H1 (cell line): ENCODE measurements around the gene ATP6V1B1. TPM values are rescaled to one million over a fixed set of nuclear protein-coding genes. Genes with fewer than 3 reads are reported as not detected.

Experiments used
- CTCF ChIA-PET: fragments of 300-600 bp; sonication (Branson Sonifier 250); formaldehyde crosslinking; loops from one replicate; lab custom pipeline; 2021; ENCODE audit not compliant: partially characterized antibody; lab: Charles Lee
- POLR2A ChIA-PET: fragments of 300-600 bp; sonication (Branson Sonifier 250); formaldehyde crosslinking; loops from one replicate; lab custom pipeline; 2021; ENCODE audit warnings: inconsistent platforms; ENCODE audit not compliant: partially characterized antibody; lab: Charles Lee
- DNase-seq, 2 experiments: peaks; one replicate each; pipeline versions ENCODE4 v3.0.0 to v3.0.0-alpha.2; 2010 to 2022; ENCODE audit warnings: low spot score in 2 of 2, low read depth in 1 of 2, mixed read lengths in 1 of 2
- FAIRE-seq: peaks from 2 replicates; lab custom pipeline; 2011; peaks lifted over from hg19 to GRCh38; lab: Jason Lieb, UNC
- H2AFZ ChIP-seq: 2 replicates; pipeline ENCODE4 v1.8.1; 2012; ENCODE audit warnings: low read length, inconsistent platforms
- H2AK5ac ChIP-seq: 2 replicates; pipeline ENCODE4 v1.6.1; 2013; ENCODE audit warnings: low read depth, low read length
- H2BK120ac ChIP-seq: replicated peaks from 2 replicates; pipeline ENCODE3; 2013; ENCODE audit warnings: low read depth, low read length, inconsistent platforms
- H2BK12ac ChIP-seq: 2 replicates; pipeline ENCODE4 v1.6.1; 2013; ENCODE audit warnings: low read depth, low read length
- H2BK15ac ChIP-seq: 2 replicates; pipeline ENCODE4 v1.6.1; 2013; ENCODE audit warnings: low read length
- H2BK20ac ChIP-seq: 2 replicates; pipeline ENCODE4 v1.6.1; 2013; ENCODE audit warnings: low read length
- H2BK5ac ChIP-seq: 2 replicates; pipeline ENCODE4 v1.6.1; 2013; ENCODE audit warnings: low read depth, low read length
- H3K14ac ChIP-seq: 2 replicates; pipeline ENCODE4 v1.6.1; 2013; ENCODE audit warnings: inconsistent platforms; ENCODE audit not compliant: insufficient read length
- H3K18ac ChIP-seq: 2 replicates; pipeline ENCODE4 v1.6.1; 2013; ENCODE audit warnings: low read length; ENCODE audit errors: extremely low read depth
- H3K23ac ChIP-seq: 2 replicates; pipeline ENCODE4 v1.6.1; 2013; ENCODE audit warnings: inconsistent platforms; ENCODE audit not compliant: insufficient read length
- H3K23me2 ChIP-seq: 2 replicates; pipeline ENCODE4 v1.6.1; 2013; ENCODE audit warnings: low read depth, low read length
- H3K27ac ChIP-seq: 2 replicates; pipeline ENCODE4 v1.6.1; 2011; ENCODE audit warnings: low read depth, low read length, inconsistent platforms
- H3K27me3 ChIP-seq, 4 experiments: replicated peaks in 1 of 4; 1 replicate in 1 of 4; 2 replicates in 3 of 4; pipeline versions ENCODE4 v1.6.1 to v1.8.1; 2011 to 2013; ENCODE audit warnings: low read length in 3 of 4, mild to moderate bottlenecking in 3 of 4, inconsistent platforms in 2 of 4, mixed read lengths in 2 of 4, moderate library complexity in 1 of 4; ENCODE audit not compliant: control insufficient read depth in 3 of 4, insufficient read depth in 3 of 4; ENCODE audit errors: extremely low read depth in 1 of 4
- H3K36me3 ChIP-seq, 4 experiments: 2 replicates each; pipeline versions ENCODE4 v1.6.1 to v1.8.1; 2011 to 2013; ENCODE audit warnings: mild to moderate bottlenecking in 4 of 4, low read length in 3 of 4, moderate library complexity in 2 of 4, control low read depth in 1 of 4, inconsistent platforms in 1 of 4; ENCODE audit not compliant: insufficient read depth in 4 of 4, control insufficient read depth in 2 of 4
- H3K4ac ChIP-seq: replicated peaks from 2 replicates; pipeline ENCODE3; 2013; ENCODE audit warnings: low read length, low read depth, mixed read lengths, inconsistent platforms; ENCODE audit not compliant: insufficient read length
- H3K4me1 ChIP-seq, 4 experiments: replicated peaks in 1 of 4; 1 replicate in 1 of 4; 2 replicates in 3 of 4; pipeline versions ENCODE4 v1.6.1 to v1.8.1; 2011 to 2013; ENCODE audit warnings: low read length in 3 of 4, inconsistent platforms in 2 of 4, mixed read lengths in 1 of 4; ENCODE audit not compliant: insufficient read depth in 4 of 4, control insufficient read depth in 3 of 4
- H3K4me2 ChIP-seq, 2 experiments: 2 replicates each; pipeline versions ENCODE4 v1.6.1 to v1.8.1; 2011 to 2013; ENCODE audit warnings: low read depth in 2 of 2, low read length in 2 of 2, control low read depth in 1 of 2, inconsistent platforms in 1 of 2, mild to moderate bottlenecking in 1 of 2; ENCODE audit not compliant: insufficient read depth in 1 of 2
- H3K4me3 ChIP-seq, 4 experiments: fragments of 200-600, 300-600 bp in 1 of 4; sonication (generic), shearing (Covaris generic), sonication (Bioruptor Twin) in 1 of 4; 2 replicates each; pipeline versions ENCODE4 v1.5.1 to v1.8.1; 2011 to 2016; ENCODE audit warnings: low read length in 4 of 4, low read depth in 3 of 4, control low read depth in 2 of 4, inconsistent platforms in 2 of 4, mild to moderate bottlenecking in 2 of 4, mixed read lengths in 1 of 4, moderate library complexity in 1 of 4; ENCODE audit not compliant: insufficient read depth in 2 of 4; ENCODE audit errors: extremely low read depth in 1 of 4
- H3K56ac ChIP-seq: replicated peaks from 2 replicates; pipeline ENCODE3; 2013; ENCODE audit warnings: low read depth, mild to moderate bottlenecking, mixed read lengths, low read length, inconsistent platforms; ENCODE audit not compliant: insufficient read length
- H3K79me1 ChIP-seq: 2 replicates; pipeline ENCODE4 v1.6.1; 2013; ENCODE audit warnings: low read depth, low read length, control low read depth
- H3K79me2 ChIP-seq, 2 experiments: 2 replicates each; pipeline versions ENCODE4 v1.6.1 to v1.8.1; 2012 to 2013; ENCODE audit warnings: low read length in 2 of 2, mild to moderate bottlenecking in 2 of 2, inconsistent platforms in 1 of 2; ENCODE audit not compliant: insufficient read depth in 2 of 2, control insufficient read depth in 1 of 2
- H3K9ac ChIP-seq, 4 experiments: replicated peaks in 1 of 4; 1 replicate in 1 of 4; 2 replicates in 3 of 4; pipeline versions ENCODE4 v1.6.1 to v1.8.1; 2011 to 2013; ENCODE audit warnings: low read depth in 3 of 4, low read length in 3 of 4, control low read depth in 2 of 4, mild to moderate bottlenecking in 2 of 4, moderate library complexity in 2 of 4, inconsistent platforms in 1 of 4; ENCODE audit errors: extremely low read depth in 1 of 4
- H3K9me3 ChIP-seq, 2 experiments: 2 replicates each; pipeline versions ENCODE4 v1.6.1 to v1.8.1; 2012 to 2013; ENCODE audit warnings: mild to moderate bottlenecking in 2 of 2, moderate library complexity in 2 of 2, control low read depth in 1 of 2, inconsistent platforms in 1 of 2, low read depth in 1 of 2, low read length in 1 of 2, mixed read lengths in 1 of 2; ENCODE audit not compliant: insufficient read depth in 2 of 2
- H4K20me1 ChIP-seq, 2 experiments: replicated peaks in 1 of 2; 2 replicates each; pipeline versions ENCODE3 to v1.8.1; 2011 to 2013; ENCODE audit warnings: inconsistent platforms in 2 of 2, low read length in 2 of 2, mild to moderate bottlenecking in 1 of 2; ENCODE audit not compliant: insufficient read depth in 2 of 2, control insufficient read depth in 1 of 2
- H4K5ac ChIP-seq: 2 replicates; pipeline ENCODE4 v1.6.1; 2013; ENCODE audit warnings: low read length, low read depth, mixed read lengths, inconsistent platforms; ENCODE audit not compliant: insufficient read length
- H4K8ac ChIP-seq: 2 replicates; pipeline ENCODE4 v1.8.0; 2013; ENCODE audit warnings: mild to moderate bottlenecking, moderate library complexity, low read length, inconsistent platforms; ENCODE audit not compliant: insufficient read depth; ENCODE audit errors: extremely low read depth
- H4K91ac ChIP-seq: replicated peaks from 2 replicates; pipeline ENCODE3; 2013; ENCODE audit warnings: low read length, mixed read lengths, inconsistent platforms; ENCODE audit not compliant: insufficient read length
- CREB1 ChIP-seq: IDR thresholded peaks from 2 replicates; pipeline ENCODE4 v1.6.1; 2012; ENCODE audit warnings: inconsistent platforms
- EGR1 ChIP-seq: IDR thresholded peaks from 2 replicates; pipeline ENCODE4 v1.6.1; 2011; ENCODE audit warnings: low read depth, low read length, borderline replicate concordance
- GABPA ChIP-seq: IDR thresholded peaks from 2 replicates; pipeline ENCODE4 v1.6.1; 2011; ENCODE audit warnings: mild to moderate bottlenecking, low read length, moderate library complexity, borderline replicate concordance; ENCODE audit not compliant: insufficient read depth
- JUN ChIP-seq: IDR thresholded peaks from 2 replicates; pipeline ENCODE4 v1.6.1; 2011; ENCODE audit warnings: low read depth, mild to moderate bottlenecking, improper control_type of control experiment, low read length
- JUND ChIP-seq: IDR thresholded peaks from 2 replicates; pipeline ENCODE4 v1.6.1; 2011; ENCODE audit warnings: mild to moderate bottlenecking, improper control_type of control experiment, low read length
- RFX5 ChIP-seq: IDR thresholded peaks from 2 replicates; pipeline ENCODE4 v1.6.1; 2011; ENCODE audit warnings: low read depth, low read length, improper control_type of control experiment, borderline replicate concordance
- RNF2 ChIP-seq: fragments of 200-900, 300-1000 bp; sonication (generic); IDR thresholded peaks from 2 replicates; pipeline ENCODE4 v1.7.1; 2016; ENCODE audit warnings: borderline replicate concordance, low read depth, mild to moderate bottlenecking, antibody characterized with exemption, low read length; ENCODE audit not compliant: poor library complexity, severe bottlenecking; ENCODE audit errors: missing control alignments
- RXRA ChIP-seq: IDR thresholded peaks from 2 replicates; pipeline ENCODE4 v1.6.1; 2011; ENCODE audit warnings: low read depth, mild to moderate bottlenecking, low read length, moderate library complexity; ENCODE audit not compliant: insufficient read depth
- SIN3A ChIP-seq, 2 experiments: IDR thresholded peaks in 1 of 2; conservative IDR thresholded peaks in 1 of 2; 2 replicates each; pipeline ENCODE4 v1.6.1; 2011 to 2012; ENCODE audit warnings: low read length in 2 of 2, improper control_type of control experiment in 1 of 2, low read depth in 1 of 2, mild to moderate bottlenecking in 1 of 2
- TAF1 ChIP-seq: IDR thresholded peaks from 2 replicates; pipeline ENCODE4 v1.6.1; 2011; ENCODE audit warnings: mild to moderate bottlenecking, low read depth, low read length
- TBP ChIP-seq: IDR thresholded peaks from 2 replicates; pipeline ENCODE4 v1.6.1; 2011; ENCODE audit warnings: low read depth, low read length, improper control_type of control experiment
- YY1 ChIP-seq: IDR thresholded peaks from 2 replicates; pipeline ENCODE4 v1.6.1; 2011; ENCODE audit warnings: low read depth, mild to moderate bottlenecking, low read length
- WGBS, 2 experiments: shearing (Covaris generic) in 1 of 2; methylation state at CpG; one replicate each; pipeline versions ENCODE4 v1.1.6 to v1.1.7; 2013 to 2015; ENCODE audit warnings: low lambda C conversion rate in 2 of 2, mixed read lengths in 2 of 2, inconsistent platforms in 1 of 2, low coverage in 1 of 2, missing lambda C conversion rate in 1 of 2; ENCODE audit not compliant: insufficient replicate concordance in 2 of 2, insufficient coverage in 1 of 2, insufficient read length in 1 of 2; ENCODE audit errors: extremely low coverage in 1 of 2, missing lambda C conversion rate in 1 of 2; 5-methylcytosine and 5-hydroxymethylcytosine counted together
- polyA plus RNA-seq, 7 experiments: library from polyadenylated mRNA; depleted of rRNA in 3 of 7; stranded (reverse) in 5 of 7; unstranded in 2 of 7; fragments of >200 nt in 5 of 7; fragments of 200-250 nt in 2 of 7; gene quantifications; 1 replicate in 5 of 7; 2 replicates in 1 of 7; 4 replicates in 1 of 7; pipeline versions ENCODE4 v1.2.1 to v1.2.3, GENCODE V29; 2011 to 2013; ENCODE audit warnings: missing spikeins in 2 of 7, mixed read lengths in 2 of 7
- total RNA-seq: library from RNA; stranded (reverse); fragmentation: NEBNext Ultra II Directional; extraction: Animal tissue kit (Norgen Biotek cat#: 25700); gene quantifications from 2 replicates; pipeline ENCODE4 v1.2.1, GENCODE V29; 2021

The ATP6V1B1 gene
- total and polyA plus RNA-seq, 2 of the 8 experiments (the other 6 are each of a cell fraction or from before 2014, with no cell fraction given), result not detected

GRCh38 chr2:70985283-70985688, 49.6 kb downstream of the ATP6V1B1 start:
- H3K27me3 ChIP-seq, result peaks cover 0 to 2% (median under 1%) of the 10 kb centered on the region in 4 experiments; a peak in 1 of 7 replicates
- H3K79me2 ChIP-seq, result no peaks in the 10 kb centered on the region
- no peaks in the 10 kb centered on the region for H3K9me3 ChIP-seq
- TF ChIP-seq JUN (no peak), EGR1 (no peak), YY1 (no peak), RXRA (no peak), GABPA (no peak), SIN3A (conservative IDR thresholded peaks at IDR 0.05 in 1 of 2, IDR thresholded peaks at IDR 0.05 in 1 of 2; ENCODE audit: low read depth in 1 of 2, low read length in 2 of 2) (no peak), CREB1 (no peak), RNF2 (no peak), TBP (no peak), TAF1 (no peak), JUND (no peak), RFX5 (no peak)
- H2BK5ac ChIP-seq, result no peak overlapping the region
- no peak overlapping the region for H3K9ac ChIP-seq
- H3K4me1 ChIP-seq, result peaks cover 0 to 6% (median 4%) of the 10 kb centered on the region in 4 experiments; a peak in 4 of 7 replicates
- H2AK5ac ChIP-seq, result no peak overlapping the region
- DNase-seq (no peak), FAIRE-seq (no peak)
- H2BK15ac ChIP-seq, result no peak overlapping the region
- H2AFZ ChIP-seq, result no peak overlapping the region
- H3K14ac ChIP-seq, result no peak overlapping the region
- H3K79me1 ChIP-seq, result no peaks in the 10 kb centered on the region
- no peak overlapping the region for H2BK120ac ChIP-seq
- H3K23me2 ChIP-seq, result no peaks in the 10 kb centered on the region
- H3K23ac ChIP-seq, result no peak overlapping the region
- no peak overlapping the region for H4K8ac ChIP-seq
- 55% methylated on average over 4 of the region's 5 CpGs; no CpG with 5 or more reads in 1 of the 2 experiments for WGBS, 2 experiments
- no peak overlapping the region for H4K91ac ChIP-seq
- H3K18ac ChIP-seq, result no peak overlapping the region
- H3K4me3 ChIP-seq, result no peak overlapping the region
- no peak overlapping the region for H3K27ac ChIP-seq
- no peak overlapping the region for H2BK12ac ChIP-seq
- no peak overlapping the region for H3K4me2 ChIP-seq
- H4K5ac ChIP-seq, result no peak overlapping the region
- CTCF ChIA-PET, result interaction anchor here (0.6 to 7.1 kb wide), 25 partner anchors 8 to 433 kb away, joined by 3 to 66 read pairs (median 5); partner anchors contain the start of genes FIGLA, NAGK and TEX261
- H2BK20ac ChIP-seq, result no peak overlapping the region
- H4K20me1 ChIP-seq, result peaks cover 0 to 6% of the 10 kb centered on the region in 2 experiments
- POLR2A ChIA-PET, result interaction anchor here (0.6 to 1.0 kb wide), 2 partner anchors 16 to 97 kb away, joined by 3 to 7 read pairs; no protein-coding TSS in a partner anchor
- H3K4ac ChIP-seq, result no peak overlapping the region
- H3K56ac ChIP-seq, result no peak overlapping the region
- peaks cover 0 to 9% (median 2%) of the 10 kb centered on the region in 4 experiments; a peak in 2 of 8 replicates for H3K36me3 ChIP-seq
